NT2/D1 (cell line): Measurements from ENCODE around the gene SLC9A6.

ENCODE experiments used
- DNase-seq: peaks from one replicate; pipeline ENCODE4 v3.0.0-alpha.2; 2011; ENCODE audit warnings: low read depth, low spot score
- H3K27me3 ChIP-seq: 2 replicates; pipeline ENCODE4 v1.6.0; 2011; ENCODE audit warnings: mild to moderate bottlenecking; ENCODE audit not compliant: insufficient read length, insufficient read depth
- H3K36me3 ChIP-seq: 2 replicates; pipeline ENCODE4 v1.6.1; 2011; ENCODE audit warnings: mild to moderate bottlenecking, low read length, mixed read lengths; ENCODE audit not compliant: insufficient read depth, insufficient read length
- H3K4me1 ChIP-seq: 2 replicates; pipeline ENCODE4 v1.5.1; 2011; ENCODE audit not compliant: insufficient read depth, insufficient read length
- H3K4me3 ChIP-seq: 2 replicates; pipeline ENCODE4 v1.5.1; 2011; ENCODE audit warnings: low read depth; ENCODE audit not compliant: insufficient read length
- H3K9ac ChIP-seq: 2 replicates; pipeline ENCODE4 v1.6.0; 2011; ENCODE audit warnings: low read depth; ENCODE audit not compliant: insufficient read length
- H3K9me3 ChIP-seq: 2 replicates; pipeline ENCODE4 v1.5.1; 2011; ENCODE audit warnings: mild to moderate bottlenecking, low read length; ENCODE audit not compliant: insufficient read depth
- SUZ12 ChIP-seq: IDR thresholded peaks from 2 replicates; pipeline ENCODE4 v1.6.1; 2011; ENCODE audit not compliant: insufficient read length, insufficient read depth; ENCODE audit errors: extremely low read depth
- YY1 ChIP-seq: IDR thresholded peaks from 2 replicates; pipeline ENCODE4 v1.6.1; 2011; ENCODE audit not compliant: insufficient read length, insufficient read depth
- ZNF274 ChIP-seq: IDR thresholded peaks from 2 replicates; pipeline ENCODE4 v1.6.1; 2011; ENCODE audit warnings: mild to moderate bottlenecking, low read depth, low read length

Gene SLC9A6

GRCh38 chrX:136015016-136015415, 29.8 kb downstream of the SLC9A6 start:
- TF ChIP-seq YY1 (no peak), SUZ12 (no peak), ZNF274 (no peak)
- Histone ChIP-seq H3K36me3 (peaks cover 8% of the 10 kb centered on the region), H3K4me3 (no peak overlapping the region), H3K9ac (no peak overlapping the region), H3K27me3 (no peaks in the 10 kb centered on the region), H3K4me1 (no peaks in the 10 kb centered on the region), H3K9me3 (no peaks in the 10 kb centered on the region)
- DNase-seq = no peak

GRCh38 chrX:136016881-136017280, 31.6 kb downstream of the SLC9A6 start:
- Histone ChIP-seq H3K27me3 (no peaks in the 10 kb centered on the region), H3K36me3 (peaks cover 8% of the 10 kb centered on the region), H3K4me1 (no peaks in the 10 kb centered on the region), H3K4me3 (no peak overlapping the region), H3K9ac (no peak overlapping the region), H3K9me3 (no peaks in the 10 kb centered on the region)
- DNase-seq = no peak
- no peak for TF ChIP-seq SUZ12
- TF ChIP-seq ZNF274 = no peak
- TF ChIP-seq YY1 = no peak

GRCh38 chrX:136019226-136019625, 34.0 kb downstream of the SLC9A6 start:
- Histone ChIP-seq H3K4me3 (no peak overlapping the region), H3K9me3 (no peaks in the 10 kb centered on the region), H3K4me1 (no peaks in the 10 kb centered on the region), H3K9ac (no peak overlapping the region), H3K36me3 (peaks cover 3% of the 10 kb centered on the region), H3K27me3 (no peaks in the 10 kb centered on the region)
- TF ChIP-seq ZNF274 (no peak), SUZ12 (no peak), YY1 (no peak)
- no peak for DNase-seq

- DNase-seq = no peak
- TF ChIP-seq ZNF274 (no peak), SUZ12 (no peak), YY1 (no peak)
Measured at GRCh38 chrX:136021160-136021559, 35.9 kb downstream of the SLC9A6 start.

GRCh38 chrX:136021903-136022302, 36.7 kb downstream of the SLC9A6 start:
- DNase-seq = no peak
- Histone ChIP-seq H3K9ac (no peak overlapping the region), H3K36me3 (peaks cover 3% of the 10 kb centered on the region), H3K4me3 (no peak overlapping the region), H3K9me3 (no peaks in the 10 kb centered on the region), H3K27me3 (no peaks in the 10 kb centered on the region), H3K4me1 (no peaks in the 10 kb centered on the region)
- TF ChIP-seq ZNF274 (no peak), SUZ12 (no peak), YY1 (no peak)

More at GRCh38 chrX:136021160-136021559, 35.9 kb downstream of the SLC9A6 start:
- Histone ChIP-seq H3K4me3 (no peak overlapping the region), H3K9me3 (no peaks in the 10 kb centered on the region), H3K4me1 (no peaks in the 10 kb centered on the region), H3K27me3 (no peaks in the 10 kb centered on the region), H3K36me3 (peaks cover 3% of the 10 kb centered on the region), H3K9ac (no peak overlapping the region)

- TF ChIP-seq SUZ12 (no peak), YY1 (no peak), ZNF274 (no peak)
- no peak for DNase-seq
- no peaks in the 10 kb centered on the region for H3K4me1 ChIP-seq
- no peaks in the 10 kb centered on the region for H3K36me3 ChIP-seq
- no peak overlapping the region for H3K9ac ChIP-seq
- no peak overlapping the region for H3K4me3 ChIP-seq
- no peaks in the 10 kb centered on the region for H3K27me3 ChIP-seq
- H3K9me3 ChIP-seq = no peaks in the 10 kb centered on the region
Measured at GRCh38 chrX:136025091-136025490, 39.9 kb downstream of the SLC9A6 start.

- DNase-seq = peak; percentile 11
- no peaks in the 10 kb centered on the region for H3K9me3 ChIP-seq
- no peaks in the 10 kb centered on the region for H3K27me3 ChIP-seq
- no peaks in the 10 kb centered on the region for H3K36me3 ChIP-seq
- H3K9ac ChIP-seq = no peak overlapping the region
- TF ChIP-seq SUZ12 = no peak
- TF ChIP-seq YY1 = no peak
- no peak for TF ChIP-seq ZNF274
- H3K4me3 ChIP-seq = no peak overlapping the region
- no peaks in the 10 kb centered on the region for H3K4me1 ChIP-seq
Measured at GRCh38 chrX:136028383-136028984, 43.2 kb downstream of the SLC9A6 start.
